ENCODE results near the gene POLR2C.

- no peak for TF ChIP-seq CTCF (IDR thresholded peaks at IDR 0.05 in 8 of 11, conservative IDR thresholded peaks at IDR 0.05 in 3 of 11)
- no peak for TF ChIP-seq POLR2A (IDR thresholded peaks at IDR 0.05)
Observed at GRCh38 chr16:57434003-57434402, 28.5 kb upstream of the POLR2C start.

Measured in spleen (tissue), 7 donors.